Brain pericyte (primary cell): ENCODE results near the gene ATP6V0A1.
"Not testable (repeated sequence)": the region's sequence is repeated elsewhere in the genome, so short reads cannot be mapped to it uniquely, and the experiment has no call there.

Experiments
- DNase-seq: peaks from one replicate; pipeline ENCODE4 v3.0.0-alpha.2; 2012; ENCODE audit warnings: low read depth, low spot score

The ATP6V0A1 gene

DNA sequence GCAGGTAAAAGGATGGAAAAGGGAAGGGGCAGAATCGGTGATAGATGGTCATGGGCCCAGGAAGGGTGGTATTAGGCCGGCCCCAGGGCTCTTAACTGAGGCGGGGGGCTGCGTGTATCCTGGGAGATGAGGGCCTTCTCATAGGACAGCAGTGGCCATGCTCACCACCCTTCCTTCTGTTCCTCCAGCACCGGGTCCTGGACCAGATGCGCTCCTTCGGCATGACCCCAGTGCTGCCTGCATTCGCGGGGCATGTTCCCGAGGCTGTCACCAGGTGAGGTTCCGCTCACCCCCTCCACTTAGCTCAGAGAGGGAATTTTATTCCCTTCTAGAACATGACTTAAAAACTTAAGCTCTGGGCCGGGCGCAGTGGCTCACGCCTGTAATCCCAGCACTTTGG lies 79.8 kb downstream of the ATP6V0A1 start:
- no peak for DNase-seq

DNA sequence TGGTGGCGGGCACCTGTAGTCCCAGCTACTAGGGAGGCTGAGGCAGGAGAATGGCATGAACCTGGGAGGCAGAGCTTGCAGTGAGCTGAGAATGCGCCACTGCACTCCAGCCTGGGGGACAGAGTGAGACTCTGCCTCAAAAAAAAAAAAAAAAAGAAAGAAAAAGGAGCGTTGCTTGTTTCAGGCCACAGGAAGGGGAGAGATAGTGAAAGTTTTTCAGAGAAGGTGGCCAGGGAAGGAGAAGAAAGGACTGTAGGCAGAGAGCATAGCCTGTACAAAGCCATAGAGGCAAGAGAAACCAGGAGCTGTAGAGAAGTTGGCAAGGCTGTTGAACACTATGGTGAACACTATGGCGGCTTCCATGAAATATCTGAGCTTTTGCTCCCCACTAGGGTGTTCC lies 81.9 kb downstream of the ATP6V0A1 start:
- DNase-seq, result not testable (repeated sequence)

DNA sequence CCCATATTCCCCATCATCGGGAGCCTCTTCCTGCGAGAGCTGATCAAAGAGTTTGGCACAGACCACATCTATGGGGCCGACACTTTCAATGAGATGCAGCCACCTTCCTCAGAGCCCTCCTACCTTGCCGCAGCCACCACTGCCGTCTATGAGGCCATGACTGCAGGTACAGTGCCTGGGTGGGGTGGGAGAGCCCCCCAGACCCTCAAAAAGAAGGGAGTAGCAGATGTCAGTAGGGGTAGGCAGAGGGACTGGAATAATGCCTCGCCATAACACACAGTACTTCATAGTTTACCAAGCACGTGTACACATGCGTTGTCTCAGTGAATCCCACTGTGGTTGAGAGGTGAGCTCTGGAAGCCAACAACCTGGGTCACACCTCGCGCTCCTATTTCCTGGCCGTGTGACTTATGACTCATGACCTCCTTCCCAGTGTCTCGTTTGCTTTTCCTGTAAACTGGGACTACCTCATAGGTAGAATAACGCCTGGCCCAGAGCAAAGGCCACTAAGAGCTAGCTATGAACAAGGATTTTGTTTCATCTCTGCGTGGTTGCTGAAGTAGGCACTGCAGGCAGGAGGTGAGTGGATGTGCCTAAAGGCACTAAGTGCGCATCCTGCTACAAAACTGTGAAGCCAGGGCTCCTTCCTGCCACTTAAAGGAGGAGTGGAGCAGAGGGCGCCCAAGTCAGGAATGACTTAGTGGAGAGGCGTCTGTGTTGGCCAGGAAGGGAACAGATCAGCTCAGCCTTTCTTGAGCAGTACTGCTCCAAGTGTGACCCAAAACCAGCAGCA lies 82.6 kb downstream of the ATP6V0A1 start:
- no peak for DNase-seq

DNA sequence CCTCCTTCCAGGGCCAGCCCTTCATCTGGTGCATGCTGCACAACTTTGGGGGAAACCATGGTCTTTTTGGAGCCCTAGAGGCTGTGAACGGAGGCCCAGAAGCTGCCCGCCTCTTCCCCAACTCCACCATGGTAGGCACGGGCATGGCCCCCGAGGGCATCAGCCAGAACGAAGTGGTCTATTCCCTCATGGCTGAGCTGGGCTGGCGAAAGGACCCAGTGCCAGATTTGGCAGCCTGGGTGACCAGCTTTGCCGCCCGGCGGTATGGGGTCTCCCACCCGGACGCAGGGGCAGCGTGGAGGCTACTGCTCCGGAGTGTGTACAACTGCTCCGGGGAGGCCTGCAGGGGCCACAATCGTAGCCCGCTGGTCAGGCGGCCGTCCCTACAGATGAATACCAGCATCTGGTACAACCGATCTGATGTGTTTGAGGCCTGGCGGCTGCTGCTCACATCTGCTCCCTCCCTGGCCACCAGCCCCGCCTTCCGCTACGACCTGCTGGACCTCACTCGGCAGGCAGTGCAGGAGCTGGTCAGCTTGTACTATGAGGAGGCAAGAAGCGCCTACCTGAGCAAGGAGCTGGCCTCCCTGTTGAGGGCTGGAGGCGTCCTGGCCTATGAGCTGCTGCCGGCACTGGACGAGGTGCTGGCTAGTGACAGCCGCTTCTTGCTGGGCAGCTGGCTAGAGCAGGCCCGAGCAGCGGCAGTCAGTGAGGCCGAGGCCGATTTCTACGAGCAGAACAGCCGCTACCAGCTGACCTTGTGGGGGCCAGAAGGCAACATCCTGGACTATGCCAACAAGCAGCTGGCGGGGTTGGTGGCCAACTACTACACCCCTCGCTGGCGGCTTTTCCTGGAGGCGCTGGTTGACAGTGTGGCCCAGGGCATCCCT lies 84.8 kb downstream of the ATP6V0A1 start:
- no peak for DNase-seq

DNA sequence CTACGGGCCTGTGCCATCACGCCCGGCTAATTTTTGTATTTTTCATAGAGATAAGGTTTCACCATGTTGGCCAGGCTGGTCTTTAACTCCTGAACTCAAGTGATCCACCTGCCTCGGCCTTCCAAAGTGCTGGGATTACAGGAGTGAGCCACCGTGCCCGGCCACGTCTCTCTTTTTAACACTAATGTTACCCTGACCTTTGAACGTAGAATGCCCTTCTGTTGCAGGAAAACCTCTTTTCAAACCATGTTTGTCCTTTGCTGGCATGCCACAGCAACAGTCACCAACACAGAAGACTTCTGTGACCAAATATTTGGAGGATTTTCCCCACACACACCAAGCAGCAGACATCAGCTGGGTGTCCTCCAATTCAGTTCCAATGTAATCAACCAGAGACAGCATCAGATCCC lies 86.2 kb downstream of the ATP6V0A1 start:
- DNase-seq, result no peak

DNA sequence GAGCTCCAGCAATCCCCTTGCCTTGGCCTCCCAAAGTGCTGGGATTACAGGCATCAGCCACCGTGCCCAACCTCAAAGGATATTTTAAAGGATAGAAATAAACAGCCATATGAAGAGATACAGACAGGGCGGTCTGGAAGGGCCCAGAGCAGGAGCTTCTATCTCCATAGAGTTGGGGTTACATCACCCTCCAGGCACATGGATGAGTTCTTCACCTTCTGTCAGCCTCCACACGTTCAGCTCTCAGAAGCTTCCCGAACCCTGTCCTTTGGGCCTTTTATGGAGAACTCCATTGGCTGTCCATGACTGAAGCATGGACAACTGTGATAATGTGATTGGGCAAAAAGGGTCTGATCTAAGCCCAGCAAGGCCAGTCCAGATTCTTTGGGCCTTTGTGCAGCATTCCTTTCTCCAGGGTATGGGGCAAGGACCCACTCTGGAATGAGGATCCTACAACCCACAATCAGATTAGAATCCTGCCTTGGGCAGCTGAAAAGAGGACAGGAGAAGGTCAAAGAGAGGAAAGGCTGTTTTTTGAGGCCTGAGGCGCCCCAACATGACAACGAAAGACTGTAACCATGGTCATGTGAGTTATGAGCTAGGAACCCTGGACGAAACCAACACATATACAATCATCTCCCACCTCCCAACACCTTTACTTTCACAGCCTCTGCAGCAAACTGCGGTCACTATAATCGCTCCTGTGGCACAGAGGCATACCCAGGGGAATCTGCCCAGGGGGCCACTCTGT lies 87.3 kb downstream of the ATP6V0A1 start:
- not testable (repeated sequence) for DNase-seq

DNA sequence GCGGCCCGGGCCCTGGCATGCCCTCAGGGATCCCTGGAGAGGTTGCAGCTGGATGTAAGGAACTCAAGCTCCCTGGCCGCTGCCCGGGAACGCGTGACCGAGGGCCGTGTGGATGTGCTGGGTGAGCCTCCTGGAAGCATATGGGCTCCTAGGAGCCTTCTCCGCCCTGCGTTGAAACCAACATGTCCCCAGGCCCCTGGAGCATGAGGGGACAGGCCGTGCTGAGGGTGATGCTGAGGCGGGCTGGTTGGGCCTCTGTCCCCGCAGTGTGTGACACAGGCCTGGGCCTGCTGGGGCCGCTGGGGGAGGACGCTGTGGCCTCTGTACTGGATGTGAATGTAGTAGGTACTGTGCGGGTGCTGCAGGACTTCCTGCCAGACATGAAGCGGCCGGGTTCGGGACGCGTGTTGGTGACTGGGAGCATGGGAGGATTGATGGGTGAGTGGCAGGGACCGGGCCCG lies 88.4 kb downstream of the ATP6V0A1 start:
- no peak for DNase-seq

DNA sequence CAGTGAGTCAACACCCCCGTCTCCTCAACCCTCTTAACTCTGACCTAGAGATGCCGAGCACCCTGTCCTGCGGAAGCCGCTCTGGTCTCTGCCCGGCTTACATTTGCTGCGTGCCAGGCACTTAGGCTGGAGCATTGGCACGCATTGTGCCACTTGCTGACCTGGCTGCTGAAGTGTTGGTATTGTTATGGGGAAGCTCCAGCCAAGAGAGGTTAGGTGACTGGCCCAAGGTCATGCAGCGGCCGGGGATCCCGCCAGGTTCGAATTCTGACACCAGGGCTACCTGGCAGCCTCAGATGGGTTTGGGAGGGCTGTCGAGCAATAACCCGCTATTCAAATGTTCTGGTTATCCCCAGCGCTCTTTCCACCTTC lies 89.0 kb downstream of the ATP6V0A1 start:
- no peak for DNase-seq

DNA sequence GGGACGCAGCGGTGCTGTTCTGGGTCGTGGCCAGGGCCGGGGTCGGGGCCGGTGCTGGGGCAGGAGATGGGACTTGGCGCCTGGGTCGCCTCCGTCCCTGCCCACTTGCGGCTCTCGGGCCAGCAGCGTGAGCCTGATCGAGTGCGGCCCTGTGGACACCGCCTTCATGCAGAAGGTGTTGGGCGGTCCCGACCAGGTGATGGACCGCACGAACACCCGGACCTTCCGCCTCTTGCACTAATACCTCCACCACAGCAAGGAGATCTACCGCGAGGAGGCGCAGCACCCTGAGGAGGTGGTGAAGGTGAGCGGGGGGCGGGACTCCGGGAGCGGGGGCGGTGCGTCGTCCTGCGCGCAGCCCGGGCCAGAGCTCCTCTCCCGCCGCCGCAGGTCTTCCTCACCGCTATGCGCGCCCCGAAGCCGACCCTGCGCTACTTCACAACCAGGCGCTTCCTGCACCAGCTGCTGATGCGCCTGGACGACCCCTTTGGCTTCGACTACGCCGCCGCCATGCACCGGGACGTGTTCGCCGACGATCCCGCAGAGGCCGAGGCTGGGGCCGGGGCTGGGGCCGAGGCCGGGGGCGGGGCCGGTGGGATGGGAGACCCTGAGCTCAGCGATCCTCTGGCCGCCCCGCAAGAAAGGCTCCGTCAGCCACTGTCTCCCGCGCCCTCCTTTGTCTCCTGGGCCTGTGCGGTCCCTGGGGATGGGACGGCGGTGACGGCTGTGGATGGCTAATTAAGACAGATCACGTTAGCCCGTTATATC lies 89.6 kb downstream of the ATP6V0A1 start:
- no peak for DNase-seq

DNA sequence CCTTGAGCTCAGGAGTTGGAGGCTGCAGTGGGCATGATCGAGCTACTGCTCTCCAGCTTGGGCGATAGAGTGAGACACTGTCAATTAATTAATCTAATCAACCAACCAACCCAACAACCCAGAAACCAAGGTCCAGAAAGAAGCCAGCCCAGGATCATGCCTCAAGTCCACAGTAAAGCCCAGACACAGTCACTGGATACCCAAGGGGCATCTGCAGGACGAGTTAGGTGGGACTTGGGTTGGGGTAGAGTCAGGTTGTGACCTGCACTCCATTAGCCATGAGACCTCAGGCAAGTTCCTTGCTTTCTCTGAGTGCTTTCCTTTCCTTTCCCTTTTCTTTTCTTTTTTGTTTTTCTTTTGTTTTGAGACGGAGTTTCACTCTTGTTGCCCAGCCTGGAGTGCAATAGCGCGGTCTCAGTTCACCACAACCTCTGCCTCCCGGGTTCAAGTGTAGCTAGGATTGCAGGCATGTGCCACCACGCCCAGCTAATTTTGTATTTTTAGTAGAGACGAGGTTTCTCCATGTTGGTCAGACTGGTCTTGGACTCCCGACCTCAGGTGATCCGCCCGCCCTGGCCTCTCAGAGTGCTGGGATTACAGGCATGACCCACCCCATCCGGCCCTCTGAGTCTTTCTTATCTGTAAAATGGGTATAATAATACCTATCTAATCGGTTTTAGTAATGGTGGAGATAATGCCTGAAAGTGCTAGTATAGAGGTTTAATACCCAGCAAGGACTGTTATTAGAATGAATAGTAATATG lies 90.5 kb downstream of the ATP6V0A1 start:
- no peak for DNase-seq

DNA sequence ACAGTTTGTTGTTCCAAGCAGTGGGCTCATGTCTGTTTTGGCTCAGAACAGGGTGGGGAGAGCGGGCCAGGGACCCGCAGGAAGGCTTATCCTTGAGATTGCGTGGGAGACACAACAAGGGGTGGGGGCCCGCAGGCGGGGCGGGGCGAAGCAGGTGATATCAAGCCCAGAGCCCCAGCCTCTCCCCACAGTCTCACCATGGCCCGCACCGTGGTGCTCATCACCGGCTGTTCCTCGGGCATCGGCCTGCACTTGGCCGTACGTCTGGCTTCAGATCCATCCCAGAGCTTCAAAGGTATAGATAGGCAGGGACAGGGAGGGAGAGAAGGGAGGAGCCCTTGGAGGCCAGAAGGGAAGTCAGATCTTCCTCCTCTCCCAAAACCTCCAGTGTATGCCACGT lies 94.1 kb downstream of the ATP6V0A1 start, which contains the start of gene HSD17B1:
TSS of gene HSD17B1 (plus strand) at position 188 of the 400 bp plus-strand sequence. CDS start at position 199, 11 bp downstream.
- DNase-seq, result not testable (repeated sequence)

DNA sequence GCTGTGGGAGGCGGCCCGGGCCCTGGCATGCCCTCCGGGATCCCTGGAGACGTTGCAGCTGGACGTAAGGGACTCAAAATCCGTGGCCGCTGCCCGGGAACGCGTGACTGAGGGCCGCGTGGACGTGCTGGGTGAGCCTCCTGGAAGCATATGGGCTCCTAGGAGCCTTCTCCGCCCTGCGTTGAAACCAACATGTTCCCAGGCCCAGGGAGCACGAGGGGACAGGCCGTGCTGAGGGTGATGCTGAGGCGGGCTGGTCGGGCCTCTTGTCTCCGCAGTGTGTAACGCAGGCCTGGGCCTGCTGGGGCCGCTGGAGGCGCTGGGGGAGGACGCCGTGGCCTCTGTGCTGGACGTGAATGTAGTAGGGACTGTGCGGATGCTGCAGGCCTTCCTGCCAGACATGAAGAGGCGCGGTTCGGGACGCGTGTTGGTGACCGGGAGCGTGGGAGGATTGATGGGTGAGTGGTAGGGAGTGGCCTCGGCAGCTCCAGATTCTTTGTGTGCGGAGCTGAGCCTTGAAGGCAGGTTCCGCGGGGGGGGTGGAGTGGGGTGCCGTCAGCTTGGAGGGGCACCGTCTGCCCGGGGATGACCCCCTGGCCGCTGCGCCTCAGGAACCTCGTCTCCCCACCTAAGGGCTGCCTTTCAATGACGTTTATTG lies 94.6 kb downstream of the ATP6V0A1 start:
- no peak for DNase-seq

DNA sequence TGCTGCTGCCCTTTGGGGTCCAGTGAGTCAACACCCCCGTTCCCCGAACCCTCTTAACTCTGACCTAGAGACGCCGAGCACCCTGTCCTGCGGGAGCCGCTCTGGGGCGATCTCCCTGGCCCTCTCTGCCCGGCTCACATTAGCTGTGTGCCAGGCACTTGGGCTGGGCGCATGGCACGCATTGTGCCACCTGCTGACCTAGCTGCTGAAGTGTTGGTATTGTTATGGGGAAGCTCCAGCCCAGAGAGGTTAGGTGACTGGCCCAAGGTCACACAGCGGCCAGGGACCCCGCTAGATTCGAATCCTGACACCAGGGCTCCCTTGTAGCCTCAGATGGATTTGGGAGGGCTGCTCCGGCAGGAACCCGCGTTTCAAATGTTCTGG lies 95.2 kb downstream of the ATP6V0A1 start:
- DNase-seq, result no peak

DNA sequence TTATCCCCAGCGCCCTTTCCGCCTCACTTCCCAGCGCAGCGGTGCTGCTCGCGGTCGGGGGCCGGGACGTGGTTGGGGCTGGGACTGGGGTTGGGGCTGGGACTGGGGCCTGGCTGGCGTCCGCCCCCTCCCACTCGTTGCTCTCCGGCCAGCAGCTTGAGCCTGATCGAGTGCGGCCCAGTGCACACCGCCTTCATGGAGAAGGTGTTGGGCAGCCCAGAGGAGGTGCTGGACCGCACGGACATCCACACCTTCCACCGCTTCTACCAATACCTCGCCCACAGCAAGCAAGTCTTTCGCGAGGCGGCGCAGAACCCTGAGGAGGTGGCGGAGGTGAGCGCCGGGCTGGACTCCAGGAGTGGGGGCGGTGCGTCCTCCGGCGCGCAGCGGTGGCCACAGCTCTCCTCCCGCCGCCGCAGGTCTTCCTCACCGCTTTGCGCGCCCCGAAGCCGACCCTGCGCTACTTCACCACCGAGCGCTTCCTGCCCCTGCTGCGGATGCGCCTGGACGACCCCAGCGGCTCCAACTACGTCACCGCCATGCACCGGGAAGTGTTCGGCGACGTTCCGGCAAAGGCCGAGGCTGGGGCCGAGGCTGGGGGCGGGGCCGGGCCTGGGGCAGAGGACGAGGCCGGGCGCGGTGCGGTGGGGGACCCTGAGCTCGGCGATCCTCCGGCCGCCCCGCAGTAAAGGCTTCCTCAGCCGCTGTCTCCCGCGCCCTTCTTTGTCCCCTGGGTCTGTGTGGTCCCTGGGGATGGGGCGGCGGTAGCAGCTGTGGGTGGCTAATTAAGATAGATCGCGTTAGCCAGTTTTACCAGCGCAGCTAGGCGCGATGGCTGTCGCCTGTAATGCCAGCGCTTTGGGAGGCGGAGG lies 95.8 kb downstream of the ATP6V0A1 start:
- DNase-seq, result peak; percentile 63

DNA sequence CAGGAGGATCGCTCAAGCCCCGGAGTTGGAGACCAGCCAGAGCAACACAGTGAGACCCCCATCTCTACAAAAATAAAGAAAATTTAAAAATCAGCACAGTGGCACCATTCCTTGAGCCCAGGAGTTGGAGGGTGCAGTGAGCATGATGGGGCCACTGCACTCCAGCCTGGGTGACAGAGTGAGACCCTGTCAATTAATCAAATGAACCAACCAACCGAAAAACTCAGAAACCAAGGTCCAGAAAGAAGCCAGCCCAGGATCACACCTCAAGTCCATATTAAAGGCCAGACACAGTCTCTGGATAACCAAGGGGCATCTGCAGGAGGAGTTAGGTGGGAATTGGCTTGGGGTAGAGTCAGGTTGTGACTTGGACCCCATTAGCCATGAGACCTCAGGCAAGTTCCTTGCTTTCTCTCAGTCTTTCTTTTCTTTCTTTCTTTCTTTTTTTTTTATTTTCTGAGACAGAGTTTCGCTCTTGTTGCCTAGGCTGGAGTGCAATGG lies 96.5 kb downstream of the ATP6V0A1 start:
- no peak for DNase-seq

DNA sequence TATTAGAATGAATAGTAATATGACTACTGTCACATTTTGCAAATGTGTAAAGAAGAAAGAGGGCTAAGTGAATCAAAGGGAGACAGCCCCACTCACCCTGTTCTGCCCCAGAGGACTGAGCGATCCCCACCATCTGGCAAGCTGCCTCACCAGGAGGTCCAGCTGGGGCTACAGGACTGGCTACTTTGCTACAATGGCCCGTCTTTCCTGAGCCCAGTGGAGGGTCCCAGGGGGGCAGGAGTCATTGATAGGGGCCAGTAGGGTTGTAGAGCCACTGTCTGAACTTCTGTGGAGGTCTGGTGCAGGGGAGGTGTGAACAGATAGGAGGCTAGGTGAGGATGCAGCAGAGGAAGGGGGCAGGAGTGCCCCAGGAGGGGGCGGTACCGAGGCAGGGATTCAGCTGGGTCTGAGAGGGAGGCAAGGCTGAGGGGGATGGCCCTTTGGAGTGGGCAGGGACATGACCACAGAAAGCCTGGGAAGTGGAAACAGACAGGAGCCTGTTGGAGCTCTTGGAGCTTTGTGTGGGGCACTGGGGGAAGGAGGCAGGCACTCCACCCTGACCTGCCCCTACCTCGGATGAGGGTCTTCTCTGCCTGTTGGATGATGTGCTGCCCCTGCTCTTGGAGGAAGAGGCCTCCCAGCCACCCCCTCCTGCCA lies 97.4 kb downstream of the ATP6V0A1 start:
- not testable (repeated sequence) for DNase-seq

DNA sequence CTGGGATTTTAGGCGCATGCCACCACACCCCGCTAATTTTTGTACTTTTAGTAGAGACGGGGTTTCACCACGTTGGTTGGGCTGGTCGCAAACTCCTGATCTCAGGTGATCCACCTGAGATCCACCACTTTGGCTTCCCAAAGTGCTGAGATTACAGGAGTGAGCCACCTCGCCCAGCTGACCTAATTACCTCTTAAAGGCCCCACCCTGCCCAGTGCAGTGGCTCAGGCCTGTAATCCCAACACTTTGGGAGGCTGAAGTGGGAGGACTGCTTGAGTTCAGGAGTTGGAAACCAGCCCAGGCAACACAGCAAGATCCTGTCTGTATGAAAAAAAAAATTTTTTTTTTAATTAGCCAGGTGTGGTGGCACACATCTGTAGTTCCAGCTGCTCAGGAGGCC lies 100.4 kb downstream of the ATP6V0A1 start:
- DNase-seq, result no peak

DNA sequence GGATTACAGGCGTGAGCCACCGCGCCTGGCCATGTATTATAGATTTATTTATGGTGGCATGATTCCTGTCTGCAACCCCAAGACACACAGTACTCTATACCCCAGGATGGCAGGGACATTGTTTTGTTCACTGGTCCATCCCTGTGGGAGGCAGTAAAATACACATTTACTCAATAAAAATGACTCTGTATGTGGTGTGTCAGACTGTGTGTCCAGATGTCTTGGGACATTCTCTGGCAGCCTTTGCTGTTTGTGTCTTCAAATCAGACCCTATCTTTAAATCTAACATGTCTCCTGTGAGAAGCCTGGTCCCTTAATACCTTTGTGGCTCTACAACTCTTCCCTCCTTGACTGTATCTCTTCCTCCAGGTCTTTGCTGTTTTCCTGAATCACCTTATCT lies 101.6 kb downstream of the ATP6V0A1 start:
- no peak for DNase-seq
